Liver (tissue), 9 donors: ENCODE measurements around the gene LIPE. TPM values are rescaled to one million over a fixed set of nuclear protein-coding genes. Genes with fewer than 3 reads are reported as not detected.

Experiments used
- DNase-seq: peaks from one replicate; pipeline ENCODE4 v3.0.0-alpha.2; 2017; ENCODE audit warnings: low spot score
- H3K27ac ChIP-seq, 2 donors: one replicate each; pipeline ENCODE4 v1.7.0; 2013; ENCODE audit warnings: inconsistent platforms in 2 of 2, low read length in 2 of 2, control low read depth in 1 of 2, low read depth in 1 of 2, mild to moderate bottlenecking in 1 of 2
- H3K27me3 ChIP-seq, 4 donors: one replicate each; pipeline versions ENCODE4 v1.6.1 to v1.7.0; 2013; ENCODE audit warnings: low read length in 3 of 4, inconsistent platforms in 1 of 4, mild to moderate bottlenecking in 1 of 4, moderate library complexity in 1 of 4; ENCODE audit not compliant: control insufficient read depth in 4 of 4, insufficient read depth in 4 of 4
- H3K36me3 ChIP-seq, 4 donors: one replicate each; pipeline versions ENCODE4 v1.6.1 to v1.7.0; 2013; ENCODE audit warnings: low read length in 3 of 4, mild to moderate bottlenecking in 3 of 4, low read depth in 1 of 4, moderate library complexity in 1 of 4; ENCODE audit not compliant: control insufficient read depth in 4 of 4, insufficient read depth in 3 of 4
- H3K4me1 ChIP-seq, 4 donors: one replicate each; pipeline versions ENCODE4 v1.6.1 to v1.7.0; 2013; ENCODE audit warnings: low read length in 3 of 4, mild to moderate bottlenecking in 3 of 4, moderate library complexity in 1 of 4; ENCODE audit not compliant: control insufficient read depth in 4 of 4, insufficient read depth in 4 of 4
- H3K4me3 ChIP-seq, 3 donors: one replicate each; pipeline versions ENCODE4 v1.6.1 to v1.7.0; 2013; ENCODE audit warnings: low read length in 3 of 3, control low read depth in 1 of 3, low read depth in 1 of 3, mild to moderate bottlenecking in 1 of 3
- H3K9ac ChIP-seq, 2 donors: one replicate each; pipeline ENCODE4 v1.7.0; 2013; ENCODE audit warnings: low read length in 2 of 2, mild to moderate bottlenecking in 2 of 2, moderate library complexity in 2 of 2, control low read depth in 1 of 2, low read depth in 1 of 2
- H3K9me3 ChIP-seq, 4 donors: one replicate each; pipeline versions ENCODE4 v1.6.1 to v1.7.0; 2013; ENCODE audit warnings: low read length in 3 of 4; ENCODE audit not compliant: control insufficient read depth in 4 of 4
- CTCF ChIP-seq: fragments of 150-350 bp; IDR thresholded peaks from 2 replicates; pipeline ENCODE4 v1.5.1; 2017; ENCODE audit warnings: improper control_type of control experiment, low read depth, low read length; ENCODE audit not compliant: missing input control
- EGR1 ChIP-seq, 2 donors: IDR thresholded peaks; 2 replicates each; pipeline ENCODE4 v1.6.1; 2016 to 2018; ENCODE audit warnings: antibody characterized with exemption in 2 of 2, low read depth in 2 of 2
- FOXA1 ChIP-seq: IDR thresholded peaks from 2 replicates; pipeline ENCODE4 v1.6.1; 2016; ENCODE audit warnings: antibody characterized with exemption
- FOXA2 ChIP-seq: IDR thresholded peaks from 2 replicates; pipeline ENCODE4 v1.6.1; 2016; ENCODE audit warnings: antibody characterized with exemption
- GABPA ChIP-seq, 2 donors: IDR thresholded peaks in 1 of 2; conservative IDR thresholded peaks in 1 of 2; 2 replicates each; pipeline ENCODE4 v1.6.1; 2016; ENCODE audit warnings: antibody characterized with exemption in 2 of 2, mild to moderate bottlenecking in 1 of 2, moderate library complexity in 1 of 2
- HNF4A ChIP-seq, 2 donors: conservative IDR thresholded peaks; 2 replicates each; pipeline ENCODE4 v1.6.1; 2016; ENCODE audit warnings: antibody characterized with exemption in 2 of 2, mild to moderate bottlenecking in 2 of 2
- HNF4G ChIP-seq: IDR thresholded peaks from 2 replicates; pipeline ENCODE4 v1.6.1; 2016; ENCODE audit warnings: antibody characterized with exemption
- JUND ChIP-seq, 2 donors: IDR thresholded peaks; 2 replicates each; pipeline ENCODE4 v1.6.1; 2016; ENCODE audit warnings: antibody characterized with exemption in 2 of 2
- MAX ChIP-seq: IDR thresholded peaks from 2 replicates; pipeline ENCODE4 v1.6.1; 2016; ENCODE audit warnings: antibody characterized with exemption
- NR2F2 ChIP-seq: IDR thresholded peaks from 2 replicates; pipeline ENCODE4 v1.6.1; 2016; ENCODE audit warnings: antibody characterized with exemption
- RAD21 ChIP-seq, 2 donors: IDR thresholded peaks; 2 replicates each; pipeline ENCODE4 v1.6.1; 2016; ENCODE audit warnings: antibody characterized with exemption in 2 of 2, mild to moderate bottlenecking in 2 of 2
- RXRA ChIP-seq, 2 donors: IDR thresholded peaks; 2 replicates each; pipeline ENCODE4 v1.6.1; 2017 to 2018; ENCODE audit warnings: antibody characterized with exemption in 2 of 2, mild to moderate bottlenecking in 1 of 2
- SP1 ChIP-seq: IDR thresholded peaks from 2 replicates; pipeline ENCODE4 v1.6.1; 2018; ENCODE audit warnings: antibody characterized with exemption, mild to moderate bottlenecking
- YY1 ChIP-seq: IDR thresholded peaks from 2 replicates; pipeline ENCODE4 v1.6.1; 2016; ENCODE audit warnings: antibody characterized with exemption, mild to moderate bottlenecking
- WGBS: extraction: QIAGEN DNeasy Blood & Tissue Kit; methylation state at CpG from one replicate; pipeline ENCODE4 v1.1.7; 2013; 5-methylcytosine and 5-hydroxymethylcytosine counted together
- polyA plus RNA-seq, 2 donors: library from polyadenylated mRNA; stranded (reverse) in 1 of 2; unstranded in 1 of 2; fragments of 200-250 nt in 1 of 2; fragments of >200 nt in 1 of 2; fragmentation: Nextera tagmentation in 1 of 2; extraction: Ambion mirVana in 1 of 2; gene quantifications; one replicate each; pipeline versions ENCODE4 v1.2.1 to v1.2.3, GENCODE V29; 2013 to 2015
- total RNA-seq, 2 donors: library from RNA; depleted of rRNA; stranded (reverse); fragments of >200 nt; gene quantifications; one replicate each; pipeline ENCODE4 v1.2.3, GENCODE V29; 2014
- TF ChIP-seq, protein P1 (sequence below): IDR thresholded peaks from 2 replicates; pipeline ENCODE4 v1.6.1; 2016; ENCODE audit warnings: antibody characterized with exemption
- TF ChIP-seq, protein P2 (sequence below): IDR thresholded peaks from 2 replicates; pipeline ENCODE4 v1.6.1; 2016; ENCODE audit warnings: antibody characterized with exemption
- TF ChIP-seq, protein P3 (sequence below): IDR thresholded peaks from 2 replicates; pipeline ENCODE4 v1.6.1; 2016; ENCODE audit warnings: antibody characterized with exemption, mild to moderate bottlenecking
- donor health status: healthy.
- donor health status: healthy.
- donor health status: healthy.
- donor health status: healthy.
- donor health status: healthy.

LIPE gene
- total and polyA plus RNA-seq, 4 donors = 0.88 to 4.7 (median 1.5) TPM

- no peak overlapping the region for H3K4me3 ChIP-seq
- 95% methylated on average over 27 of the region's 27 CpGs for WGBS
- no peak overlapping the region for H3K27ac ChIP-seq
- TF ChIP-seq NR2F2 = no peak
- no peak for TF ChIP-seq GABPA (IDR thresholded peaks at IDR 0.05 in 1 of 2, conservative IDR thresholded peaks at IDR 0.05 in 1 of 2)
- TF ChIP-seq EGR1 (IDR thresholded peaks at IDR 0.05; ENCODE audit: low read depth in 2 of 2) = no peak
- no peak for TF ChIP-seq FOXA2
- no peak for TF ChIP-seq MAX
- no peak for TF ChIP-seq HNF4G
- TF ChIP-seq HNF4A (conservative IDR thresholded peaks at IDR 0.05) = no peak
- TF ChIP-seq, protein P1, sequence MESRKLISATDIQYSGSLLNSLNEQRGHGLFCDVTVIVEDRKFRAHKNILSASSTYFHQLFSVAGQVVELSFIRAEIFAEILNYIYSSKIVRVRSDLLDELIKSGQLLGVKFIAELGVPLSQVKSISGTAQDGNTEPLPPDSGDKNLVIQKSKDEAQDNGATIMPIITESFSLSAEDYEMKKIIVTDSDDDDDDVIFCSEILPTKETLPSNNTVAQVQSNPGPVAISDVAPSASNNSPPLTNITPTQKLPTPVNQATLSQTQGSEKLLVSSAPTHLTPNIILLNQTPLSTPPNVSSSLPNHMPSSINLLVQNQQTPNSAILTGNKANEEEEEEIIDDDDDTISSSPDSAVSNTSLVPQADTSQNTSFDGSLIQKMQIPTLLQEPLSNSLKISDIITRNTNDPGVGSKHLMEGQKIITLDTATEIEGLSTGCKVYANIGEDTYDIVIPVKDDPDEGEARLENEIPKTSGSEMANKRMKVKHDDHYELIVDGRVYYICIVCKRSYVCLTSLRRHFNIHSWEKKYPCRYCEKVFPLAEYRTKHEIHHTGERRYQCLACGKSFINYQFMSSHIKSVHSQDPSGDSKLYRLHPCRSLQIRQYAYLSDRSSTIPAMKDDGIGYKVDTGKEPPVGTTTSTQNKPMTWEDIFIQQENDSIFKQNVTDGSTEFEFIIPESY = no peak
- TF ChIP-seq CTCF = no peak
- no peak for TF ChIP-seq SP1
- TF ChIP-seq, protein P2, sequence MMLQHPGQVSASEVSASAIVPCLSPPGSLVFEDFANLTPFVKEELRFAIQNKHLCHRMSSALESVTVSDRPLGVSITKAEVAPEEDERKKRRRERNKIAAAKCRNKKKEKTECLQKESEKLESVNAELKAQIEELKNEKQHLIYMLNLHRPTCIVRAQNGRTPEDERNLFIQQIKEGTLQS = no peak
- no peak for TF ChIP-seq JUND (IDR thresholded peaks at IDR 0.05)
- TF ChIP-seq RAD21 (IDR thresholded peaks at IDR 0.05) = no peak
- TF ChIP-seq, protein P3, sequence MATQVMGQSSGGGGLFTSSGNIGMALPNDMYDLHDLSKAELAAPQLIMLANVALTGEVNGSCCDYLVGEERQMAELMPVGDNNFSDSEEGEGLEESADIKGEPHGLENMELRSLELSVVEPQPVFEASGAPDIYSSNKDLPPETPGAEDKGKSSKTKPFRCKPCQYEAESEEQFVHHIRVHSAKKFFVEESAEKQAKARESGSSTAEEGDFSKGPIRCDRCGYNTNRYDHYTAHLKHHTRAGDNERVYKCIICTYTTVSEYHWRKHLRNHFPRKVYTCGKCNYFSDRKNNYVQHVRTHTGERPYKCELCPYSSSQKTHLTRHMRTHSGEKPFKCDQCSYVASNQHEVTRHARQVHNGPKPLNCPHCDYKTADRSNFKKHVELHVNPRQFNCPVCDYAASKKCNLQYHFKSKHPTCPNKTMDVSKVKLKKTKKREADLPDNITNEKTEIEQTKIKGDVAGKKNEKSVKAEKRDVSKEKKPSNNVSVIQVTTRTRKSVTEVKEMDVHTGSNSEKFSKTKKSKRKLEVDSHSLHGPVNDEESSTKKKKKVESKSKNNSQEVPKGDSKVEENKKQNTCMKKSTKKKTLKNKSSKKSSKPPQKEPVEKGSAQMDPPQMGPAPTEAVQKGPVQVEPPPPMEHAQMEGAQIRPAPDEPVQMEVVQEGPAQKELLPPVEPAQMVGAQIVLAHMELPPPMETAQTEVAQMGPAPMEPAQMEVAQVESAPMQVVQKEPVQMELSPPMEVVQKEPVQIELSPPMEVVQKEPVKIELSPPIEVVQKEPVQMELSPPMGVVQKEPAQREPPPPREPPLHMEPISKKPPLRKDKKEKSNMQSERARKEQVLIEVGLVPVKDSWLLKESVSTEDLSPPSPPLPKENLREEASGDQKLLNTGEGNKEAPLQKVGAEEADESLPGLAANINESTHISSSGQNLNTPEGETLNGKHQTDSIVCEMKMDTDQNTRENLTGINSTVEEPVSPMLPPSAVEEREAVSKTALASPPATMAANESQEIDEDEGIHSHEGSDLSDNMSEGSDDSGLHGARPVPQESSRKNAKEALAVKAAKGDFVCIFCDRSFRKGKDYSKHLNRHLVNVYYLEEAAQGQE = no peak
- no peak for TF ChIP-seq YY1
- TF ChIP-seq RXRA (IDR thresholded peaks at IDR 0.05) = no peak
- no peak for TF ChIP-seq FOXA1
- peaks cover 0 to 2% (median under 1%) of the 10 kb centered on the region in 4 donors for H3K36me3 ChIP-seq
- peaks cover 0 to under 1% (median 0%) of the 10 kb centered on the region in 4 donors for H3K9me3 ChIP-seq
- H3K9ac ChIP-seq = no peak overlapping the region
- H3K4me1 ChIP-seq = no peaks in the 10 kb centered on the region
- no peak for DNase-seq
- H3K27me3 ChIP-seq = no peaks in the 10 kb centered on the region
Measured at GRCh38 chr19:42369433-42370067, 57.6 kb downstream of the LIPE start.
